ENCODE results near the gene ADAMTS19.

The ADAMTS19 gene

DNA sequence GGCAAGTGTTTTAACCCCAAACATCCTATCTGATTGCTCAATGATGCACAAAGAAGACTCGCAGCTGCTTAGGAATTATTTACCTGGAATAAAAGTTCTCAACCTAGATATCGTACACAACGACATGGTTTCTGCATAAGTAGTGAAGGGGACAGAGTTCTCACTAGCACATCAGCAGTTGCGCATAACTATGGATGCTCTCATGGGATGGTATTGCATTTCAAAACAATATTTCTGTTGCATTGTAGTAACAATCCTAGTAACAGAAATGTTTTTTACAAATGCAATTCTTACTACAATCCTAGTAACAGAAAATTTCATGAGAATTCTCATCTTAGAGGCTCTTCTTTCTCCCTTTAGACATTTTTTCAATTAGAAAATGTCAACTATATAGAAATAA, 193.3 kb downstream of the ADAMTS19 start:
- no peaks in the 10 kb centered on the region for H3K79me2 ChIP-seq (ENCODE audit: control insufficient read depth, low read length)
- no peak overlapping the region for H3K4me3 ChIP-seq (ENCODE audit: low read length)
- no peak overlapping the region for H3K27ac ChIP-seq (ENCODE audit: low read depth, low read length)
- no peaks in the 10 kb centered on the region for H3F3A ChIP-seq (ENCODE audit: control insufficient read depth, insufficient read depth)
- no peaks in the 10 kb centered on the region for H3K9me3 ChIP-seq (ENCODE audit: control insufficient read depth, insufficient read depth, low read length)
- no peaks in the 10 kb centered on the region for H3K27me3 ChIP-seq (ENCODE audit: control insufficient read depth, low read length)
- no peaks in the 10 kb centered on the region for H3K9me2 ChIP-seq (replicated peaks; ENCODE audit: control insufficient read depth, low read length)
- no peak for TF ChIP-seq EZH2phosphoT487 (IDR thresholded peaks at IDR 0.05; ENCODE audit: borderline replicate concordance, low read length)
- TF ChIP-seq, protein P1, sequence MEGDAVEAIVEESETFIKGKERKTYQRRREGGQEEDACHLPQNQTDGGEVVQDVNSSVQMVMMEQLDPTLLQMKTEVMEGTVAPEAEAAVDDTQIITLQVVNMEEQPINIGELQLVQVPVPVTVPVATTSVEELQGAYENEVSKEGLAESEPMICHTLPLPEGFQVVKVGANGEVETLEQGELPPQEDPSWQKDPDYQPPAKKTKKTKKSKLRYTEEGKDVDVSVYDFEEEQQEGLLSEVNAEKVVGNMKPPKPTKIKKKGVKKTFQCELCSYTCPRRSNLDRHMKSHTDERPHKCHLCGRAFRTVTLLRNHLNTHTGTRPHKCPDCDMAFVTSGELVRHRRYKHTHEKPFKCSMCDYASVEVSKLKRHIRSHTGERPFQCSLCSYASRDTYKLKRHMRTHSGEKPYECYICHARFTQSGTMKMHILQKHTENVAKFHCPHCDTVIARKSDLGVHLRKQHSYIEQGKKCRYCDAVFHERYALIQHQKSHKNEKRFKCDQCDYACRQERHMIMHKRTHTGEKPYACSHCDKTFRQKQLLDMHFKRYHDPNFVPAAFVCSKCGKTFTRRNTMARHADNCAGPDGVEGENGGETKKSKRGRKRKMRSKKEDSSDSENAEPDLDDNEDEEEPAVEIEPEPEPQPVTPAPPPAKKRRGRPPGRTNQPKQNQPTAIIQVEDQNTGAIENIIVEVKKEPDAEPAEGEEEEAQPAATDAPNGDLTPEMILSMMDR (IDR thresholded peaks at IDR 0.05; ENCODE audit: low read depth, low read length, poor library complexity, severe bottlenecking) = no peak
- H4K20me1 ChIP-seq (ENCODE audit: control insufficient read depth, insufficient read depth, low read depth, low read length) = no peaks in the 10 kb centered on the region
- no peaks in the 10 kb centered on the region for H3K4me1 ChIP-seq (ENCODE audit: control insufficient read depth, low read length)
- no peak overlapping the region for H3K4me2 ChIP-seq (ENCODE audit: low read length)
- no peaks in the 10 kb centered on the region for H3K36me3 ChIP-seq (ENCODE audit: control insufficient read depth, low read length)

DNA sequence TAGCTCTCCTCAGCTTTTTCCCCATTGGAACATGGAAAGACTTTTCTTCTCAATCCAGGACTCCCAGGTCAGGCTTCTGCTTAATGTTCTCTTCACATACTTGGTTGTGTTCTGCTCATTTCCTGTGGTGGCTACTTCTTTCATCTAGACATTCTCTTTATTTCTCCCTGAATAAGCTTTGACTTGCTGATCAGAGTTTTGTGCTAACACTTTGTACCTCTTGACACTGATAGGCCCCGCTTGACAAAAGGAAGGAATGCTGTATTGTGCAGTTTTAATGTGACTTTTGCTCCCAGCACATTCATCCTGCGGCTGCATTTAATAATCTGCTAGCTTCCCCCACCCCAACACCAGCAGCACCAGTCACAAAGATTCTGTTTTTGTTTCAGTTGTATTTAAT, 196.9 kb downstream of the ADAMTS19 start:
- Histone ChIP-seq H3K27ac (ENCODE audit: low read depth, low read length) (no peak overlapping the region), H3K9me3 (ENCODE audit: control insufficient read depth, insufficient read depth, low read length) (no peaks in the 10 kb centered on the region), H3K36me3 (ENCODE audit: control insufficient read depth, low read length) (no peaks in the 10 kb centered on the region), H3K9me2 (replicated peaks; ENCODE audit: control insufficient read depth, low read length) (no peaks in the 10 kb centered on the region), H3K27me3 (ENCODE audit: control insufficient read depth, low read length) (no peaks in the 10 kb centered on the region), H3K4me1 (ENCODE audit: control insufficient read depth, low read length) (no peaks in the 10 kb centered on the region), H3K79me2 (ENCODE audit: control insufficient read depth, low read length) (no peaks in the 10 kb centered on the region), H3K4me2 (ENCODE audit: low read length) (no peak overlapping the region), H3F3A (ENCODE audit: control insufficient read depth, insufficient read depth) (no peaks in the 10 kb centered on the region), H3K4me3 (ENCODE audit: low read length) (no peak overlapping the region), H4K20me1 (ENCODE audit: control insufficient read depth, insufficient read depth, low read depth, low read length) (no peaks in the 10 kb centered on the region)
- TF ChIP-seq EZH2phosphoT487 (IDR thresholded peaks at IDR 0.05; ENCODE audit: borderline replicate concordance, low read length) = no peak
- TF ChIP-seq, protein P1 (IDR thresholded peaks at IDR 0.05; ENCODE audit: low read depth, low read length, poor library complexity, severe bottlenecking) = no peak

DNA sequence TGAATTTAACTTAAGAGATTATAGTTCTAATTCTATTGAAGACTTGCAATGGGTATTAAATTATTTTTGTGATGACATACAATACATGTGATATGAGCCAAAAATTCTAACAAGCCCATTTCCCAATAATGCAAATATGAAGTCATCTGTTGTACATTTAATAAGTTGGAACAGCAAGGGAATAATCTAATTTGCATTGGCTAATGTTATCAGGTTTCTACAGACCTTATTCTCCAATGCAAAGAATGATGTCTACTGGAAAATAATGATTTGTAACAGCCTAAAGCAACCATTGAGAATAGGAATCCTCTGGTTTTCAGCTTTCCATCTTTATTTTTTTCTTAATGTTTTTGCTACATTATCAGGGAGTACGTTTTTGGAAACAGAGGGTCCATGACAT, 198.7 kb downstream of the ADAMTS19 start:
- H4K20me1 ChIP-seq (ENCODE audit: control insufficient read depth, insufficient read depth, low read depth, low read length) = no peaks in the 10 kb centered on the region
- no peaks in the 10 kb centered on the region for H3K9me3 ChIP-seq (ENCODE audit: control insufficient read depth, insufficient read depth, low read length)
- no peaks in the 10 kb centered on the region for H3K27me3 ChIP-seq (ENCODE audit: control insufficient read depth, low read length)
- H3F3A ChIP-seq (ENCODE audit: control insufficient read depth, insufficient read depth) = no peaks in the 10 kb centered on the region
- H3K36me3 ChIP-seq (ENCODE audit: control insufficient read depth, low read length) = no peaks in the 10 kb centered on the region
- H3K4me3 ChIP-seq (ENCODE audit: low read length) = no peak overlapping the region
- no peak overlapping the region for H3K4me2 ChIP-seq (ENCODE audit: low read length)
- no peaks in the 10 kb centered on the region for H3K4me1 ChIP-seq (ENCODE audit: control insufficient read depth, low read length)
- H3K79me2 ChIP-seq (ENCODE audit: control insufficient read depth, low read length) = no peaks in the 10 kb centered on the region
- no peaks in the 10 kb centered on the region for H3K9me2 ChIP-seq (replicated peaks; ENCODE audit: control insufficient read depth, low read length)
- no peak for TF ChIP-seq EZH2phosphoT487 (IDR thresholded peaks at IDR 0.05; ENCODE audit: borderline replicate concordance, low read length)
- TF ChIP-seq, protein P1 (IDR thresholded peaks at IDR 0.05; ENCODE audit: low read depth, low read length, poor library complexity, severe bottlenecking) = no peak
- H3K27ac ChIP-seq (ENCODE audit: low read depth, low read length) = no peak overlapping the region
